Neural cell (in vitro differentiated cells): ENCODE measurements around the gene ELMO1. TPM values are rescaled to one million over a fixed set of nuclear protein-coding genes. Genes with fewer than 3 reads are reported as not detected.

Source experiments
- H2AFZ ChIP-seq: fragments of 200-600, 300-800 bp; sonication (generic), shearing (Covaris generic); 2 replicates; pipeline ENCODE4 v1.6.0; 2014; ENCODE audit warnings: low read depth, mild to moderate bottlenecking, antibody characterized with exemption, low read length, moderate library complexity
- H3F3A ChIP-seq: fragments of 200-600 bp; shearing (Covaris generic); 2 replicates; pipeline ENCODE4 v1.6.1; 2016; ENCODE audit warnings: mild to moderate bottlenecking, moderate library complexity, mixed read lengths, antibody characterized with exemption, low read length; ENCODE audit not compliant: insufficient read depth, poor library complexity, severe bottlenecking
- H3K27ac ChIP-seq: fragments of 200-600, 300-800 bp; sonication (generic), shearing (Covaris generic); 2 replicates; pipeline ENCODE4 v1.5.1; 2014; ENCODE audit warnings: mild to moderate bottlenecking, low read length, moderate library complexity
- H3K27me3 ChIP-seq: fragments of 300-800, 200-600 bp; sonication (generic), shearing (Covaris generic); 2 replicates; pipeline ENCODE4 v1.6.0; 2014; ENCODE audit warnings: mild to moderate bottlenecking, low read depth, low read length, moderate library complexity; ENCODE audit not compliant: insufficient read depth
- H3K36me3 ChIP-seq: fragments of 300-800, 200-600 bp; sonication (generic), shearing (Covaris generic); 2 replicates; pipeline ENCODE4 v1.5.1; 2014; ENCODE audit warnings: mild to moderate bottlenecking, antibody characterized with exemption, low read length, moderate library complexity; ENCODE audit not compliant: insufficient read depth
- H3K4me2 ChIP-seq: fragments of 300-800, 200-600 bp; sonication (generic), shearing (Covaris generic); 2 replicates; pipeline ENCODE4 v1.6.0; 2014; ENCODE audit warnings: mild to moderate bottlenecking, low read length
- H3K4me3 ChIP-seq: fragments of 300-800, 200-600 bp; sonication (generic), shearing (Covaris generic); 2 replicates; pipeline ENCODE4 v1.5.1; 2014; ENCODE audit warnings: mild to moderate bottlenecking, low read length, moderate library complexity
- H3K79me2 ChIP-seq: fragments of 200-600 bp; shearing (Covaris generic); replicated peaks from 2 replicates; pipeline ENCODE4 v1.6.0; 2014; ENCODE audit warnings: mild to moderate bottlenecking, low read length, moderate library complexity; ENCODE audit not compliant: insufficient read depth
- H3K9ac ChIP-seq: fragments of 300-800, 200-600 bp; sonication (generic), shearing (Covaris generic); 2 replicates; pipeline ENCODE4 v1.6.1; 2016; ENCODE audit warnings: mild to moderate bottlenecking, low read length, mixed read lengths
- H3K9me2 ChIP-seq: fragments of 200-600 bp; shearing (Covaris generic); 2 replicates; pipeline ENCODE4 v1.6.1; 2016; ENCODE audit warnings: mild to moderate bottlenecking, low read length, mixed read lengths; ENCODE audit not compliant: insufficient read depth
- H3K9me3 ChIP-seq: fragments of 200-600, 300-800 bp; sonication (generic), shearing (Covaris generic); 2 replicates; pipeline ENCODE4 v1.6.1; 2016; ENCODE audit warnings: mild to moderate bottlenecking, mixed run types, low read length, moderate library complexity, mixed read lengths
- H4K20me1 ChIP-seq: fragments of 200-600 bp; shearing (Covaris generic); 2 replicates; pipeline ENCODE4 v1.6.1; 2016; ENCODE audit warnings: mild to moderate bottlenecking, mixed run types; ENCODE audit not compliant: insufficient read depth
- CTCF ChIP-seq: fragments of 450-650 bp; IDR thresholded peaks from 2 replicates; pipeline ENCODE4 v1.5.1; 2014; ENCODE audit warnings: antibody characterized with exemption, mild to moderate bottlenecking, moderate library complexity; ENCODE audit not compliant: poor library complexity, severe bottlenecking
- EP300 ChIP-seq: fragments of 450-650 bp; conservative IDR thresholded peaks from 2 replicates; pipeline ENCODE4 v1.6.1; 2014; ENCODE audit warnings: antibody characterized with exemption, mild to moderate bottlenecking, moderate library complexity; ENCODE audit not compliant: poor library complexity, severe bottlenecking
- EZH2 ChIP-seq: fragments of 200-600, 300-800 bp; shearing (Covaris generic), sonication (generic); IDR thresholded peaks from 2 replicates; pipeline ENCODE4 v1.6.1; 2014; ENCODE audit warnings: antibody characterized with exemption, low read length, borderline replicate concordance, mild to moderate bottlenecking; ENCODE audit not compliant: insufficient read depth, poor library complexity, severe bottlenecking
- MXI1 ChIP-seq: fragments of 450-650 bp; conservative IDR thresholded peaks from 2 replicates; pipeline ENCODE4 v1.6.1; 2014; ENCODE audit warnings: antibody characterized with exemption, mild to moderate bottlenecking; ENCODE audit not compliant: poor library complexity, severe bottlenecking
- POLR2AphosphoS5 ChIP-seq: IDR thresholded peaks from 2 replicates; pipeline ENCODE4 v1.6.1; 2012
- RAD21 ChIP-seq: fragments of 450-650 bp; conservative IDR thresholded peaks from 2 replicates; pipeline ENCODE4 v1.6.1; 2014; ENCODE audit warnings: antibody characterized with exemption, mild to moderate bottlenecking, moderate library complexity
- REST ChIP-seq: IDR thresholded peaks from 2 replicates; pipeline ENCODE4 v1.6.1; 2012; ENCODE audit warnings: borderline replicate concordance
- SMC3 ChIP-seq: fragments of 450-650 bp; conservative IDR thresholded peaks from 2 replicates; pipeline ENCODE4 v1.6.1; 2014; ENCODE audit warnings: antibody characterized with exemption, mild to moderate bottlenecking, moderate library complexity; ENCODE audit not compliant: poor library complexity
- TAF1 ChIP-seq: IDR thresholded peaks from 2 replicates; pipeline ENCODE4 v1.6.1; 2012; ENCODE audit warnings: low read depth
- polyA plus RNA-seq: library from polyadenylated mRNA; depleted of rRNA; stranded (reverse); fragments of >200 nt; gene quantifications from 2 replicates; pipeline ENCODE4 v1.2.3, GENCODE V29; 2014

Gene ELMO1
- polyA plus RNA-seq, 1 donor from 2014 or later, result 12.2 TPM

- Histone ChIP-seq H3F3A (no peaks in the 10 kb centered on the region), H3K27ac (no peak overlapping the region), H3K36me3 (no peaks in the 10 kb centered on the region), H3K4me2 (no peak overlapping the region), H4K20me1 (no peaks in the 10 kb centered on the region), H2AFZ (no peak overlapping the region), H3K9me2 (no peaks in the 10 kb centered on the region), H3K27me3 (no peaks in the 10 kb centered on the region), H3K9ac (no peak overlapping the region), H3K79me2 (no peaks in the 10 kb centered on the region), H3K9me3 (no peaks in the 10 kb centered on the region), H3K4me3 (no peak overlapping the region)
- TF ChIP-seq EP300, result no peak
- TF ChIP-seq TAF1, result no peak
- TF ChIP-seq REST, result no peak
- TF ChIP-seq MXI1, result no peak
- TF ChIP-seq EZH2, result no peak
- TF ChIP-seq POLR2AphosphoS5, result no peak
- TF ChIP-seq SMC3, result no peak
- no peak for TF ChIP-seq RAD21
- TF ChIP-seq CTCF, result no peak
These were observed 98.6 kb downstream of the ELMO1 start for GRCh38 chr7:37349979-37350590.

GRCh38 chr7:37348982-37349381 is 99.7 kb downstream of the ELMO1 start:
- Histone ChIP-seq H3F3A (no peaks in the 10 kb centered on the region), H3K27me3 (no peaks in the 10 kb centered on the region), H3K9me3 (no peaks in the 10 kb centered on the region), H3K36me3 (no peaks in the 10 kb centered on the region), H3K9me2 (no peaks in the 10 kb centered on the region), H3K9ac (no peak overlapping the region), H3K27ac (no peak overlapping the region), H2AFZ (no peak overlapping the region), H3K4me2 (no peak overlapping the region), H3K79me2 (no peaks in the 10 kb centered on the region), H3K4me3 (no peak overlapping the region), H4K20me1 (no peaks in the 10 kb centered on the region)
- no peak for TF ChIP-seq EP300
- TF ChIP-seq SMC3, result no peak
- TF ChIP-seq CTCF, result no peak
- no peak for TF ChIP-seq EZH2
- no peak for TF ChIP-seq POLR2AphosphoS5
- TF ChIP-seq REST, result no peak
- no peak for TF ChIP-seq MXI1
- TF ChIP-seq TAF1, result no peak
- TF ChIP-seq RAD21, result no peak
